Endodermal cell (in vitro differentiated cells): Measurements from ENCODE around the gene SORL1-AS1.

Experiments used
- DNase-seq: peaks from one replicate; pipeline ENCODE4 v3.0.0-alpha.2; 2017
- H3K27ac ChIP-seq: 2 replicates; pipeline ENCODE4 v1.5.1; 2013; ENCODE audit warnings: mild to moderate bottlenecking, low read depth, low read length, moderate library complexity
- H3K27me3 ChIP-seq: 2 replicates; pipeline ENCODE4 v1.6.1; 2013; ENCODE audit warnings: mild to moderate bottlenecking, low read length, moderate library complexity; ENCODE audit not compliant: insufficient read depth, control insufficient read depth, poor library complexity, severe bottlenecking
- H3K36me3 ChIP-seq: 2 replicates; pipeline ENCODE4 v1.7.0; 2013; ENCODE audit warnings: mild to moderate bottlenecking, low read length, moderate library complexity; ENCODE audit not compliant: control insufficient read depth, insufficient read depth
- H3K4me1 ChIP-seq: one replicate; pipeline ENCODE4 v1.7.0; 2013; ENCODE audit warnings: low read length; ENCODE audit not compliant: control insufficient read depth, insufficient read depth
- H3K4me3 ChIP-seq: 2 replicates; pipeline ENCODE4 v1.5.1; 2013; ENCODE audit warnings: mild to moderate bottlenecking, low read length, moderate library complexity
- H3K9ac ChIP-seq: 2 replicates; pipeline ENCODE4 v1.6.1; 2013; ENCODE audit warnings: mild to moderate bottlenecking, low read length, moderate library complexity; ENCODE audit not compliant: poor library complexity, severe bottlenecking; ENCODE audit errors: extremely low read depth
- H3K9me3 ChIP-seq: 2 replicates; pipeline ENCODE4 v1.6.1; 2013; ENCODE audit warnings: mild to moderate bottlenecking, low read length, moderate library complexity; ENCODE audit not compliant: control insufficient read depth
- H3K27ac Mint-ChIP-seq: 2 replicates; pipeline ENCODE4 v1.8.0; 2020; ENCODE audit warnings: mixed read lengths
- H3K27me3 Mint-ChIP-seq: 2 replicates; pipeline ENCODE4 v1.8.0; 2021; ENCODE audit warnings: mild to moderate bottlenecking, mixed read lengths; ENCODE audit not compliant: insufficient read depth
- H3K36me3 Mint-ChIP-seq: 2 replicates; pipeline ENCODE4 v1.8.0; 2020; ENCODE audit warnings: low read depth, mixed read lengths
- H3K4me1 Mint-ChIP-seq: 2 replicates; pipeline ENCODE4 v1.8.0; 2020; ENCODE audit warnings: mixed read lengths
- H3K4me3 Mint-ChIP-seq: 2 replicates; pipeline ENCODE4 v1.8.0; 2020; ENCODE audit warnings: mild to moderate bottlenecking, moderate library complexity, mixed read lengths
- H3K9me3 Mint-ChIP-seq: 2 replicates; pipeline ENCODE4 v1.8.0; 2020; ENCODE audit warnings: mild to moderate bottlenecking, mixed read lengths
- WGBS, 2 experiments: methylation state at CpG; one replicate each; pipeline versions ENCODE4 v1.1.5 to v1.1.7; 2013; ENCODE audit warnings: missing lambda C conversion rate in 2 of 2, mixed read lengths in 1 of 2; ENCODE audit not compliant: insufficient coverage in 1 of 2, insufficient read length in 1 of 2; 5-methylcytosine and 5-hydroxymethylcytosine counted together
- TF ChIP-seq, protein P1 (sequence below): fragments of 200-600 bp; sonication (generic); conservative IDR thresholded peaks from 2 replicates; pipeline ENCODE4 v1.5.0; 2021; ENCODE audit warnings: antibody characterized with exemption, mild to moderate bottlenecking

SORL1-AS1 gene

DNA sequence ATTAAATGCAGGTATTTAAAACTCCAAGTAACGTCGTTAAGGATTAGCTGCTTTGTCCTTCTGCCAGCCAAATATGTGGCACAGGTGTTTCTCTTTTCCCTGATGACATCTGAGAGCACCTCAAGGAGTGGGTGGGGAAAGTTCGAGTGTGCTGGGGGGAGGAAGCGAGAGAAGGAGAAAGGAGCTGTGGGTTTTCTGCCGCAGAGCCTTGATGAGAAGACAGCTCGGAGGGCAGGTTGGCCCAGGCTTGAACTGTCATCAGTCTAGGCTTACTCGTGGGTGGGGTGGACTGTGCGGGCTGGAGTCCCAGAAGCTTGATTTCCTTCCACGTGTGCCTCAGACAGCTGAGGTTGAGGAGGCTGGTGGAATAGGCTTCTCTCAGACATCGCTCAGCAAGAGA, 15.2 kb upstream of the SORL1-AS1 start:
- no peaks in the 10 kb centered on the region for H3K9me3 ChIP-seq
- Mint-ChIP-seq H3K4me3 (no peak overlapping the region), H3K4me1 (peaks cover 42% of the 10 kb centered on the region), H3K9me3 (no peaks in the 10 kb centered on the region), H3K27me3 (no peaks in the 10 kb centered on the region), H3K27ac (no peak overlapping the region), H3K36me3 (peaks cover 8% of the 10 kb centered on the region)
- no peak overlapping the region for H3K9ac ChIP-seq
- TF ChIP-seq, protein P1, sequence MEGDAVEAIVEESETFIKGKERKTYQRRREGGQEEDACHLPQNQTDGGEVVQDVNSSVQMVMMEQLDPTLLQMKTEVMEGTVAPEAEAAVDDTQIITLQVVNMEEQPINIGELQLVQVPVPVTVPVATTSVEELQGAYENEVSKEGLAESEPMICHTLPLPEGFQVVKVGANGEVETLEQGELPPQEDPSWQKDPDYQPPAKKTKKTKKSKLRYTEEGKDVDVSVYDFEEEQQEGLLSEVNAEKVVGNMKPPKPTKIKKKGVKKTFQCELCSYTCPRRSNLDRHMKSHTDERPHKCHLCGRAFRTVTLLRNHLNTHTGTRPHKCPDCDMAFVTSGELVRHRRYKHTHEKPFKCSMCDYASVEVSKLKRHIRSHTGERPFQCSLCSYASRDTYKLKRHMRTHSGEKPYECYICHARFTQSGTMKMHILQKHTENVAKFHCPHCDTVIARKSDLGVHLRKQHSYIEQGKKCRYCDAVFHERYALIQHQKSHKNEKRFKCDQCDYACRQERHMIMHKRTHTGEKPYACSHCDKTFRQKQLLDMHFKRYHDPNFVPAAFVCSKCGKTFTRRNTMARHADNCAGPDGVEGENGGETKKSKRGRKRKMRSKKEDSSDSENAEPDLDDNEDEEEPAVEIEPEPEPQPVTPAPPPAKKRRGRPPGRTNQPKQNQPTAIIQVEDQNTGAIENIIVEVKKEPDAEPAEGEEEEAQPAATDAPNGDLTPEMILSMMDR = no peak
- peaks cover 9% of the 10 kb centered on the region for H3K4me1 ChIP-seq
- H3K4me3 ChIP-seq = no peak overlapping the region
- DNase-seq = no peak
- 77 to 84% methylated on average over 6 to 10 of the region's 10 CpGs for WGBS, 2 experiments
- peaks cover 6% of the 10 kb centered on the region for H3K36me3 ChIP-seq
- H3K27ac ChIP-seq = no peak overlapping the region
- no peaks in the 10 kb centered on the region for H3K27me3 ChIP-seq

DNA sequence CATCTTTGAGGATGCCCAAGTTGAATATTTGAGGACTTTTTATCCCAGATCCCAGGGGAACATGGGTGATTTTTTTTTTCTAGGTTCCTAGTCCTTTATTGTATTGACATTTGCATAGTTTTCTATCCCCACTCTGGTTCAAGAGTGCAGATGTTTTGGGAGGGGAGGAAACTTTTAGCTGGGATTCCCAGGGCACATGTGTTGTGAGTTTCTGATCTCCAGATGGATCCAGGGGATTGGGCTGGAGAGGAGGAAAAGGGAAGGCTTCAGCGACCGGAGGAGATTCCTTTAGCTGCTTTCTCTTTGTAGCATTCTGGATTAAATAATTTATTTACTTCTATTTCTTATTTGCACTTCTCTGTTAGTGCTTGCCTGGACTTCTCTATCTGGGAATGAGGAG, 14.7 kb upstream of the SORL1-AS1 start:
- H3K4me3 Mint-ChIP-seq = no peak overlapping the region
- Histone ChIP-seq H3K9ac (no peak overlapping the region), H3K4me3 (no peak overlapping the region)

DNA sequence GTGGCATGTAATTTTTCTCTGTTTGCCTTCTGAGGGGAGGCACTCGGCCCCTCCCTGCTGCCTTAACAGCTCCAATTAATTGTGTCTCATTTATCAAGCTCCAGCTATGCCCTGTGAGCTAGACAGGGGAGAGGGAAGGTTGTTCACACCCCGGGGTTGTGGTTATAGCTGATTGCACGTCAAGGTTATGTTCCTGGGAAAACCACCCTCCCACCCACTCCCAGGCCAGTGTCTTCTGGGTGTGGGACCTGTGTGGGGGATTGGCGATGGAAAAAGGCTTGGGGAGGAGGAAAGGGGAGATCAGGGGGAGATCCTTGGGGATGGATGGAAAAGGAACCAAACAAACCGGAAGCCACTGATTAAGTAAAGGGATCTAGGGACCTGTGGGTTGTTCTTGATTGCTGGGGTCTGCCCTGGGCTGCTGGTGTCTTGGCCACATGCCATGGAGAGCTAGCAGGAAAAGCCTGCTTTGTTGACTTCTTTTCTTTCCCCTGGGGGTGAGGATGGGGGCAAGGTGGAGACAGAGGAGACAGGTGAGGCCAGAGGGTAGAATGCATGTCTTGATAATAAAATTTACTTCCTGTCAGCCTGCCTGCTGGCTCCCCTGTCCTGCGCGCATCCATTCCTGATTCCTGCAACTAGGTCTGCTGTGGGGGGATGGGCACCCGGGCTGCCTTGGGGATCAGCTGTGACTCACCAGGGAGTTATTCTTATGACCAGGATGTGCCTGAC, 13.5 kb upstream of the SORL1-AS1 start:
- Mint-ChIP-seq H3K9me3 (no peaks in the 10 kb centered on the region), H3K27ac (peak overlapping the region; percentile 89), H3K27me3 (no peaks in the 10 kb centered on the region), H3K4me1 (peaks cover 45% of the 10 kb centered on the region), H3K36me3 (peaks cover 8% of the 10 kb centered on the region), H3K4me3 (peak overlapping the region; percentile 17)
- Histone ChIP-seq H3K4me3 (no peak overlapping the region), H3K36me3 (peaks cover 6% of the 10 kb centered on the region), H3K4me1 (peaks cover 9% of the 10 kb centered on the region), H3K9me3 (no peaks in the 10 kb centered on the region), H3K27ac (no peak overlapping the region), H3K27me3 (no peaks in the 10 kb centered on the region), H3K9ac (no peak overlapping the region)
- TF ChIP-seq, protein P1 = no peak
- WGBS, 2 experiments = 47 to 62% methylated on average over 4 to 6 of the region's 8 CpGs
- peak; percentile 95 for DNase-seq

More for the DNA sequence above, 14.7 kb upstream of the SORL1-AS1 start:
- no peak overlapping the region for H3K27ac ChIP-seq
- H3K9me3 Mint-ChIP-seq = no peaks in the 10 kb centered on the region
- H3K36me3 Mint-ChIP-seq = peaks cover 8% of the 10 kb centered on the region
- TF ChIP-seq, protein P1 = no peak
- peak overlapping the region; percentile 3 for H3K27ac Mint-ChIP-seq
- H3K9me3 ChIP-seq = no peaks in the 10 kb centered on the region
- H3K4me1 Mint-ChIP-seq = peaks cover 44% of the 10 kb centered on the region
- WGBS, 2 experiments = 80% methylated on average over 1 of the region's 2 CpGs; no CpG with 5 or more reads in 1 of the 2 experiments
- peaks cover 9% of the 10 kb centered on the region for H3K4me1 ChIP-seq
- H3K27me3 Mint-ChIP-seq = no peaks in the 10 kb centered on the region
- peaks cover 6% of the 10 kb centered on the region for H3K36me3 ChIP-seq
- no peak for DNase-seq
- no peaks in the 10 kb centered on the region for H3K27me3 ChIP-seq
